H1 (cell line): ENCODE results near the gene GNB1L. TPM values are rescaled to one million over a fixed set of nuclear protein-coding genes. Genes with fewer than 3 reads are reported as not detected.
A peak's percentile ranks its signal among the peaks of the same experiment; 100 is the strongest.

Source experiments
- CTCF ChIA-PET: fragments of 300-600 bp; sonication (Branson Sonifier 250); formaldehyde crosslinking; loops from one replicate; lab custom pipeline; 2021; ENCODE audit not compliant: partially characterized antibody; lab: Charles Lee
- POLR2A ChIA-PET: fragments of 300-600 bp; sonication (Branson Sonifier 250); formaldehyde crosslinking; loops from one replicate; lab custom pipeline; 2021; ENCODE audit warnings: inconsistent platforms; ENCODE audit not compliant: partially characterized antibody; lab: Charles Lee
- DNase-seq, 2 experiments: peaks; one replicate each; pipeline versions ENCODE4 v3.0.0 to v3.0.0-alpha.2; 2010 to 2022; ENCODE audit warnings: low spot score in 2 of 2, low read depth in 1 of 2, mixed read lengths in 1 of 2
- FAIRE-seq: peaks from 2 replicates; lab custom pipeline; 2011; peaks lifted over from hg19 to GRCh38; lab: Jason Lieb, UNC
- H2AFZ ChIP-seq: 2 replicates; pipeline ENCODE4 v1.8.1; 2012; ENCODE audit warnings: low read length, inconsistent platforms
- H2AK5ac ChIP-seq: 2 replicates; pipeline ENCODE4 v1.6.1; 2013; ENCODE audit warnings: low read depth, low read length
- H2BK120ac ChIP-seq: replicated peaks from 2 replicates; pipeline ENCODE3; 2013; ENCODE audit warnings: low read depth, low read length, inconsistent platforms
- H2BK12ac ChIP-seq: 2 replicates; pipeline ENCODE4 v1.6.1; 2013; ENCODE audit warnings: low read depth, low read length
- H2BK15ac ChIP-seq: 2 replicates; pipeline ENCODE4 v1.6.1; 2013; ENCODE audit warnings: low read length
- H2BK20ac ChIP-seq: 2 replicates; pipeline ENCODE4 v1.6.1; 2013; ENCODE audit warnings: low read length
- H2BK5ac ChIP-seq: 2 replicates; pipeline ENCODE4 v1.6.1; 2013; ENCODE audit warnings: low read depth, low read length
- H3K14ac ChIP-seq: 2 replicates; pipeline ENCODE4 v1.6.1; 2013; ENCODE audit warnings: inconsistent platforms; ENCODE audit not compliant: insufficient read length
- H3K18ac ChIP-seq: 2 replicates; pipeline ENCODE4 v1.6.1; 2013; ENCODE audit warnings: low read length; ENCODE audit errors: extremely low read depth
- H3K23ac ChIP-seq: 2 replicates; pipeline ENCODE4 v1.6.1; 2013; ENCODE audit warnings: inconsistent platforms; ENCODE audit not compliant: insufficient read length
- H3K23me2 ChIP-seq: 2 replicates; pipeline ENCODE4 v1.6.1; 2013; ENCODE audit warnings: low read depth, low read length
- H3K27ac ChIP-seq: 2 replicates; pipeline ENCODE4 v1.6.1; 2011; ENCODE audit warnings: low read depth, low read length, inconsistent platforms
- H3K27me3 ChIP-seq, 4 experiments: replicated peaks in 1 of 4; 1 replicate in 1 of 4; 2 replicates in 3 of 4; pipeline versions ENCODE4 v1.6.1 to v1.8.1; 2011 to 2013; ENCODE audit warnings: low read length in 3 of 4, mild to moderate bottlenecking in 3 of 4, inconsistent platforms in 2 of 4, mixed read lengths in 2 of 4, moderate library complexity in 1 of 4; ENCODE audit not compliant: control insufficient read depth in 3 of 4, insufficient read depth in 3 of 4; ENCODE audit errors: extremely low read depth in 1 of 4
- H3K36me3 ChIP-seq, 4 experiments: 2 replicates each; pipeline versions ENCODE4 v1.6.1 to v1.8.1; 2011 to 2013; ENCODE audit warnings: mild to moderate bottlenecking in 4 of 4, low read length in 3 of 4, moderate library complexity in 2 of 4, control low read depth in 1 of 4, inconsistent platforms in 1 of 4; ENCODE audit not compliant: insufficient read depth in 4 of 4, control insufficient read depth in 2 of 4
- H3K4ac ChIP-seq: replicated peaks from 2 replicates; pipeline ENCODE3; 2013; ENCODE audit warnings: low read length, low read depth, mixed read lengths, inconsistent platforms; ENCODE audit not compliant: insufficient read length
- H3K4me1 ChIP-seq, 4 experiments: replicated peaks in 1 of 4; 1 replicate in 1 of 4; 2 replicates in 3 of 4; pipeline versions ENCODE4 v1.6.1 to v1.8.1; 2011 to 2013; ENCODE audit warnings: low read length in 3 of 4, inconsistent platforms in 2 of 4, mixed read lengths in 1 of 4; ENCODE audit not compliant: insufficient read depth in 4 of 4, control insufficient read depth in 3 of 4
- H3K4me2 ChIP-seq, 2 experiments: 2 replicates each; pipeline versions ENCODE4 v1.6.1 to v1.8.1; 2011 to 2013; ENCODE audit warnings: low read depth in 2 of 2, low read length in 2 of 2, control low read depth in 1 of 2, inconsistent platforms in 1 of 2, mild to moderate bottlenecking in 1 of 2; ENCODE audit not compliant: insufficient read depth in 1 of 2
- H3K4me3 ChIP-seq, 4 experiments: fragments of 200-600, 300-600 bp in 1 of 4; sonication (generic), shearing (Covaris generic), sonication (Bioruptor Twin) in 1 of 4; 2 replicates each; pipeline versions ENCODE4 v1.5.1 to v1.8.1; 2011 to 2016; ENCODE audit warnings: low read length in 4 of 4, low read depth in 3 of 4, control low read depth in 2 of 4, inconsistent platforms in 2 of 4, mild to moderate bottlenecking in 2 of 4, mixed read lengths in 1 of 4, moderate library complexity in 1 of 4; ENCODE audit not compliant: insufficient read depth in 2 of 4; ENCODE audit errors: extremely low read depth in 1 of 4
- H3K56ac ChIP-seq: replicated peaks from 2 replicates; pipeline ENCODE3; 2013; ENCODE audit warnings: low read depth, mild to moderate bottlenecking, mixed read lengths, low read length, inconsistent platforms; ENCODE audit not compliant: insufficient read length
- H3K79me1 ChIP-seq: 2 replicates; pipeline ENCODE4 v1.6.1; 2013; ENCODE audit warnings: low read depth, low read length, control low read depth
- H3K79me2 ChIP-seq, 2 experiments: 2 replicates each; pipeline versions ENCODE4 v1.6.1 to v1.8.1; 2012 to 2013; ENCODE audit warnings: low read length in 2 of 2, mild to moderate bottlenecking in 2 of 2, inconsistent platforms in 1 of 2; ENCODE audit not compliant: insufficient read depth in 2 of 2, control insufficient read depth in 1 of 2
- H3K9ac ChIP-seq, 4 experiments: replicated peaks in 1 of 4; 1 replicate in 1 of 4; 2 replicates in 3 of 4; pipeline versions ENCODE4 v1.6.1 to v1.8.1; 2011 to 2013; ENCODE audit warnings: low read depth in 3 of 4, low read length in 3 of 4, control low read depth in 2 of 4, mild to moderate bottlenecking in 2 of 4, moderate library complexity in 2 of 4, inconsistent platforms in 1 of 4; ENCODE audit errors: extremely low read depth in 1 of 4
- H3K9me3 ChIP-seq, 2 experiments: 2 replicates each; pipeline versions ENCODE4 v1.6.1 to v1.8.1; 2012 to 2013; ENCODE audit warnings: mild to moderate bottlenecking in 2 of 2, moderate library complexity in 2 of 2, control low read depth in 1 of 2, inconsistent platforms in 1 of 2, low read depth in 1 of 2, low read length in 1 of 2, mixed read lengths in 1 of 2; ENCODE audit not compliant: insufficient read depth in 2 of 2
- H4K20me1 ChIP-seq, 2 experiments: replicated peaks in 1 of 2; 2 replicates each; pipeline versions ENCODE3 to v1.8.1; 2011 to 2013; ENCODE audit warnings: inconsistent platforms in 2 of 2, low read length in 2 of 2, mild to moderate bottlenecking in 1 of 2; ENCODE audit not compliant: insufficient read depth in 2 of 2, control insufficient read depth in 1 of 2
- H4K5ac ChIP-seq: 2 replicates; pipeline ENCODE4 v1.6.1; 2013; ENCODE audit warnings: low read length, low read depth, mixed read lengths, inconsistent platforms; ENCODE audit not compliant: insufficient read length
- H4K8ac ChIP-seq: 2 replicates; pipeline ENCODE4 v1.8.0; 2013; ENCODE audit warnings: mild to moderate bottlenecking, moderate library complexity, low read length, inconsistent platforms; ENCODE audit not compliant: insufficient read depth; ENCODE audit errors: extremely low read depth
- H4K91ac ChIP-seq: replicated peaks from 2 replicates; pipeline ENCODE3; 2013; ENCODE audit warnings: low read length, mixed read lengths, inconsistent platforms; ENCODE audit not compliant: insufficient read length
- BACH1 ChIP-seq: IDR thresholded peaks from 2 replicates; pipeline ENCODE4 v1.6.1; 2012; ENCODE audit warnings: low read length, improper control_type of control experiment
- SIRT6 ChIP-seq: IDR thresholded peaks from one replicate; pipeline ENCODE4 v1.7.1; 2012; ENCODE audit warnings: low read length, inconsistent platforms
- TBP ChIP-seq: IDR thresholded peaks from 2 replicates; pipeline ENCODE4 v1.6.1; 2011; ENCODE audit warnings: low read depth, low read length, improper control_type of control experiment
- WGBS, 2 experiments: shearing (Covaris generic) in 1 of 2; methylation state at CpG; one replicate each; pipeline versions ENCODE4 v1.1.6 to v1.1.7; 2013 to 2015; ENCODE audit warnings: low lambda C conversion rate in 2 of 2, mixed read lengths in 2 of 2, inconsistent platforms in 1 of 2, low coverage in 1 of 2, missing lambda C conversion rate in 1 of 2; ENCODE audit not compliant: insufficient replicate concordance in 2 of 2, insufficient coverage in 1 of 2, insufficient read length in 1 of 2; ENCODE audit errors: extremely low coverage in 1 of 2, missing lambda C conversion rate in 1 of 2; 5-methylcytosine and 5-hydroxymethylcytosine counted together
- polyA plus RNA-seq, 7 experiments: library from polyadenylated mRNA; depleted of rRNA in 3 of 7; stranded (reverse) in 5 of 7; unstranded in 2 of 7; fragments of >200 nt in 5 of 7; fragments of 200-250 nt in 2 of 7; gene quantifications; 1 replicate in 5 of 7; 2 replicates in 1 of 7; 4 replicates in 1 of 7; pipeline versions ENCODE4 v1.2.1 to v1.2.3, GENCODE V29; 2011 to 2013; ENCODE audit warnings: missing spikeins in 2 of 7, mixed read lengths in 2 of 7
- total RNA-seq: library from RNA; stranded (reverse); fragmentation: NEBNext Ultra II Directional; extraction: Animal tissue kit (Norgen Biotek cat#: 25700); gene quantifications from 2 replicates; pipeline ENCODE4 v1.2.1, GENCODE V29; 2021

GNB1L gene
- total and polyA plus RNA-seq, 2 of the 8 experiments (the other 6 are each of a cell fraction or from before 2014, with no cell fraction given): 14.0 to 15.6 TPM

- H2AK5ac ChIP-seq: no peak overlapping the region
- H4K5ac ChIP-seq: no peak overlapping the region
- H2BK5ac ChIP-seq: no peak overlapping the region
- H3K4ac ChIP-seq: no peak overlapping the region
- H2BK12ac ChIP-seq: 0 out of 2 replicates have a peak overlapping the region, but pooled peaks have one; percentile 7
- H3K18ac ChIP-seq: no peak overlapping the region
- no peaks in the 10 kb centered on the region for H3K23me2 ChIP-seq
- peaks cover 0 to 1% of the 10 kb centered on the region in 2 experiments for H4K20me1 ChIP-seq
- no peak overlapping the region for H3K4me2 ChIP-seq
- no peaks in the 10 kb centered on the region for H3K79me2 ChIP-seq
- H3K4me3 ChIP-seq: no peak overlapping the region
- H4K8ac ChIP-seq: no peak overlapping the region
- no peak overlapping the region for H3K9ac ChIP-seq
- no peak for TF ChIP-seq SIRT6
- TF ChIP-seq BACH1: no peak
- TF ChIP-seq TBP: no peak
- no peaks in the 10 kb centered on the region for H3K79me1 ChIP-seq
- CTCF ChIA-PET: interaction anchor here (0.9 to 2.7 kb wide), 9 partner anchors 8 to 138 kb away, joined by 3 to 13 read pairs (median 4); no protein-coding TSS in a partner anchor
- no peak overlapping the region for H3K27ac ChIP-seq
- H2AFZ ChIP-seq: no peak overlapping the region
- H2BK20ac ChIP-seq: no peak overlapping the region
- peaks cover 0 to 4% (median 0%) of the 10 kb centered on the region in 4 experiments; a peak in 2 of 7 replicates for H3K4me1 ChIP-seq
- no peaks in the 10 kb centered on the region for H3K36me3 ChIP-seq
- no peak overlapping the region for H2BK120ac ChIP-seq
- H3K27me3 ChIP-seq: peaks cover 0 to 2% (median 0%) of the 10 kb centered on the region in 4 experiments; a peak in 4 of 7 replicates
- no peaks in the 10 kb centered on the region for H3K9me3 ChIP-seq
- no peak overlapping the region for H4K91ac ChIP-seq
- FAIRE-seq (no peak), DNase-seq (no peak)
- WGBS, 2 experiments: 89% methylated on average over 10 of the region's 10 CpGs; no CpG with 5 or more reads in 1 of the 2 experiments
- H2BK15ac ChIP-seq: no peak overlapping the region
- H3K14ac ChIP-seq: no peak overlapping the region
- no peak overlapping the region for H3K23ac ChIP-seq
- POLR2A ChIA-PET: interaction anchor here (1.5 kb wide), 1 partner anchor 8 kb away, joined by 5 read pairs; no protein-coding TSS in a partner anchor
- no peak overlapping the region for H3K56ac ChIP-seq
Measured at GRCh38 chr22:19779011-19779421, 75.7 kb downstream of the GNB1L start.
